WTC11 (cell line): ENCODE results near the gene NT5DC4. TPM values are rescaled to one million over a fixed set of nuclear protein-coding genes. Genes with fewer than 3 reads are reported as not detected.

Experiments used
- ATAC-seq: fragments of 200-7000 bp; cut with Tn5 transposase; 2 replicates; pipeline ENCODE4 v1.10.0; 2021; ENCODE audit warnings: mild to moderate bottlenecking, moderate library complexity
- CTCF ChIA-PET: fragments of 300-600 bp; sonication (Branson Sonifier 250); formaldehyde crosslinking; loops from one replicate; lab custom pipeline; 2021; ENCODE audit warnings: antibody characterized with exemption; lab: Charles Lee
- POLR2A ChIA-PET: fragments of 350-600 bp; sonication (Branson Sonifier 250); formaldehyde crosslinking; loops from one replicate; lab custom pipeline; 2021; ENCODE audit warnings: antibody characterized with exemption; lab: Charles Lee
- DNase-seq: peaks from one replicate; pipeline ENCODE4 v3.0.0; 2021; ENCODE audit warnings: low spot score
- H3K27ac Mint-ChIP-seq: 2 replicates; pipeline ENCODE4 v1.8.0; 2021; ENCODE audit warnings: mixed read lengths
- H3K27me3 Mint-ChIP-seq: 2 replicates; pipeline ENCODE4 v1.8.0; 2021; ENCODE audit warnings: low read depth, mild to moderate bottlenecking, moderate library complexity, mixed read lengths
- H3K36me3 Mint-ChIP-seq: 2 replicates; pipeline ENCODE4 v1.8.0; 2021; ENCODE audit warnings: mixed read lengths
- H3K4me1 Mint-ChIP-seq: 2 replicates; pipeline ENCODE4 v1.8.0; 2022; ENCODE audit warnings: mixed read lengths
- H3K4me3 Mint-ChIP-seq: 2 replicates; pipeline ENCODE4 v1.8.0; 2021; ENCODE audit warnings: mild to moderate bottlenecking, moderate library complexity, mixed read lengths
- H3K9me3 Mint-ChIP-seq: 2 replicates; pipeline ENCODE4 v1.8.0; 2021; ENCODE audit warnings: mixed read lengths
- CREM ChIP-seq: sonication (generic); formaldehyde crosslinking; IDR thresholded peaks from 2 replicates; pipeline ENCODE4 v1.8.1; 2022; ENCODE audit warnings: mild to moderate bottlenecking, missing genetic modification reagents, moderate library complexity
- GABPB1 ChIP-seq: sonication (generic); formaldehyde crosslinking; IDR thresholded peaks from 2 replicates; pipeline ENCODE4 v1.8.1; 2023; ENCODE audit warnings: mild to moderate bottlenecking, missing genetic modification reagents
- GRHL2 ChIP-seq: fragments of 250-450 bp; sonication (Bioruptor Pico); IDR thresholded peaks from 2 replicates; pipeline ENCODE4 v1.8.0; 2022; ENCODE audit warnings: mild to moderate bottlenecking, moderate library complexity; ENCODE audit not compliant: insufficient replicate concordance, severe bottlenecking
- IRF1 ChIP-seq: sonication (generic); formaldehyde crosslinking; IDR thresholded peaks from 2 replicates; pipeline ENCODE4 v1.8.0; 2023; ENCODE audit warnings: missing genetic modification reagents
- IRF2 ChIP-seq: sonication (generic); formaldehyde crosslinking; IDR thresholded peaks from 2 replicates; pipeline ENCODE4 v1.8.0; 2022; ENCODE audit warnings: low read depth, missing genetic modification reagents, borderline replicate concordance
- KAT7 ChIP-seq: sonication (generic); formaldehyde crosslinking; IDR thresholded peaks from 2 replicates; pipeline ENCODE4 v1.8.1; 2023; ENCODE audit warnings: missing genetic modification reagents, mild to moderate bottlenecking, borderline replicate concordance
- MAX ChIP-seq: sonication (generic); formaldehyde crosslinking; IDR thresholded peaks from 2 replicates; pipeline ENCODE4 v1.8.0; 2022; ENCODE audit warnings: mild to moderate bottlenecking, missing genetic modification reagents
- MXD4 ChIP-seq: fragments of 250-450 bp; sonication (Bioruptor Pico); IDR thresholded peaks from 2 replicates; pipeline ENCODE4 v1.8.0; 2021; ENCODE audit warnings: mild to moderate bottlenecking, moderate library complexity, borderline replicate concordance
- MYBL2 ChIP-seq: sonication (generic); formaldehyde crosslinking; IDR thresholded peaks from 2 replicates; pipeline ENCODE4 v1.8.1; 2023; ENCODE audit warnings: mild to moderate bottlenecking, moderate library complexity, missing genetic modification reagents
- OVOL2 ChIP-seq: fragments of 250-450 bp; sonication (Bioruptor Pico); IDR thresholded peaks from 2 replicates; pipeline ENCODE4 v1.9.0; 2021; ENCODE audit warnings: mild to moderate bottlenecking, borderline replicate concordance
- SMAD3 ChIP-seq: sonication (generic); formaldehyde crosslinking; IDR thresholded peaks from 2 replicates; pipeline ENCODE4 v1.8.0; 2022; ENCODE audit warnings: missing genetic modification reagents, mild to moderate bottlenecking, borderline replicate concordance
- SOX15 ChIP-seq: fragments of 250-450 bp; sonication (Bioruptor Pico); IDR thresholded peaks from 2 replicates; pipeline ENCODE4 v1.9.0; 2021; ENCODE audit warnings: mild to moderate bottlenecking
- TEAD1 ChIP-seq: sonication (generic); formaldehyde crosslinking; IDR thresholded peaks from 2 replicates; pipeline ENCODE4 v1.8.0; 2022; ENCODE audit warnings: mild to moderate bottlenecking, missing genetic modification reagents
- TEAD4 ChIP-seq: sonication (generic); formaldehyde crosslinking; IDR thresholded peaks from 2 replicates; pipeline ENCODE4 v1.8.0; 2022; ENCODE audit warnings: mild to moderate bottlenecking, missing genetic modification reagents
- ZBTB21 ChIP-seq: sonication (generic); formaldehyde crosslinking; IDR thresholded peaks from 2 replicates; pipeline ENCODE4 v1.8.1; 2023; ENCODE audit warnings: mild to moderate bottlenecking, missing genetic modification reagents, borderline replicate concordance
- ZBTB43 ChIP-seq: sonication (generic); formaldehyde crosslinking; IDR thresholded peaks from 2 replicates; pipeline ENCODE4 v1.8.1; 2023; ENCODE audit warnings: mild to moderate bottlenecking, missing genetic modification reagents
- ZNF263 ChIP-seq: sonication (generic); formaldehyde crosslinking; IDR thresholded peaks from 2 replicates; pipeline ENCODE4 v1.8.1; 2022; ENCODE audit warnings: low read depth, mild to moderate bottlenecking, moderate library complexity, missing genetic modification reagents
- ZNF317 ChIP-seq: sonication (generic); formaldehyde crosslinking; IDR thresholded peaks from 2 replicates; pipeline ENCODE4 v1.8.1; 2023; ENCODE audit warnings: low read depth, mild to moderate bottlenecking, moderate library complexity, missing genetic modification reagents, borderline replicate concordance
- total RNA-seq: library from RNA; stranded (reverse); gene quantifications from 3 replicates; pipeline ENCODE4 v1.2.3, GENCODE V29; 2021
- TF ChIP-seq, protein P1 (sequence below): sonication (generic); formaldehyde crosslinking; IDR thresholded peaks from 2 replicates; pipeline ENCODE4 v1.8.1; 2022; ENCODE audit warnings: low read depth, mild to moderate bottlenecking, moderate library complexity, missing genetic modification reagents, borderline replicate concordance
- TF ChIP-seq, protein P2 (sequence below): fragments of 250-450 bp; sonication (Bioruptor Pico); IDR thresholded peaks from 2 replicates; pipeline ENCODE4 v1.9.0; 2021; ENCODE audit warnings: mild to moderate bottlenecking

NT5DC4 gene
- total RNA-seq, 1 experiment from 2014 or later = not detected

- ATAC-seq = no peak
- POLR2A ChIA-PET = no interaction called here
- no peak for TF ChIP-seq ZBTB21 (CRISPR knock-in tag)
- TF ChIP-seq MYBL2 (CRISPR knock-in tag) = no peak
- TF ChIP-seq SOX15 (CRISPR knock-in tag) = no peak
- no peak for TF ChIP-seq KAT7
- TF ChIP-seq MAX (CRISPR knock-in tag) = no peak
- TF ChIP-seq, protein P1, sequence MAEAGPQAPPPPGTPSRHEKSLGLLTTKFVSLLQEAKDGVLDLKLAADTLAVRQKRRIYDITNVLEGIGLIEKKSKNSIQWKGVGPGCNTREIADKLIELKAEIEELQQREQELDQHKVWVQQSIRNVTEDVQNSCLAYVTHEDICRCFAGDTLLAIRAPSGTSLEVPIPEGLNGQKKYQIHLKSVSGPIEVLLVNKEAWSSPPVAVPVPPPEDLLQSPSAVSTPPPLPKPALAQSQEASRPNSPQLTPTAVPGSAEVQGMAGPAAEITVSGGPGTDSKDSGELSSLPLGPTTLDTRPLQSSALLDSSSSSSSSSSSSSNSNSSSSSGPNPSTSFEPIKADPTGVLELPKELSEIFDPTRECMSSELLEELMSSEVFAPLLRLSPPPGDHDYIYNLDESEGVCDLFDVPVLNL (CRISPR knock-in tag) = no peak
- TF ChIP-seq, all 79 proteins: peak for 0
- no peak overlapping the region for H3K4me3 Mint-ChIP-seq
- H3K36me3 Mint-ChIP-seq = no peaks in the 10 kb centered on the region
- no peaks in the 10 kb centered on the region for H3K9me3 Mint-ChIP-seq
- DNase-seq = no peak
- no peak overlapping the region for H3K27ac Mint-ChIP-seq
- H3K4me1 Mint-ChIP-seq = peaks cover 7% of the 10 kb centered on the region
- no peaks in the 10 kb centered on the region for H3K27me3 Mint-ChIP-seq
- CTCF ChIA-PET = no interaction called here
Measured at GRCh38 chr2:112694182-112694581, 26.6 kb upstream of the NT5DC4 start.

- TF ChIP-seq GRHL2 (CRISPR knock-in tag) (no peak), MXD4 (no peak), OVOL2 (CRISPR knock-in tag) (no peak), CREM (no peak), ZNF263 (CRISPR knock-in tag) (no peak), ZBTB43 (CRISPR knock-in tag) (no peak), ZBTB21 (CRISPR knock-in tag) (no peak), TEAD4 (CRISPR knock-in tag) (no peak), IRF1 (CRISPR knock-in tag) (no peak), TEAD1 (CRISPR knock-in tag) (no peak), IRF2 (CRISPR knock-in tag) (no peak), ZNF317 (CRISPR knock-in tag) (no peak), GABPB1 (CRISPR knock-in tag) (no peak), SMAD3 (CRISPR knock-in tag) (no peak)
- TF ChIP-seq, protein P2, sequence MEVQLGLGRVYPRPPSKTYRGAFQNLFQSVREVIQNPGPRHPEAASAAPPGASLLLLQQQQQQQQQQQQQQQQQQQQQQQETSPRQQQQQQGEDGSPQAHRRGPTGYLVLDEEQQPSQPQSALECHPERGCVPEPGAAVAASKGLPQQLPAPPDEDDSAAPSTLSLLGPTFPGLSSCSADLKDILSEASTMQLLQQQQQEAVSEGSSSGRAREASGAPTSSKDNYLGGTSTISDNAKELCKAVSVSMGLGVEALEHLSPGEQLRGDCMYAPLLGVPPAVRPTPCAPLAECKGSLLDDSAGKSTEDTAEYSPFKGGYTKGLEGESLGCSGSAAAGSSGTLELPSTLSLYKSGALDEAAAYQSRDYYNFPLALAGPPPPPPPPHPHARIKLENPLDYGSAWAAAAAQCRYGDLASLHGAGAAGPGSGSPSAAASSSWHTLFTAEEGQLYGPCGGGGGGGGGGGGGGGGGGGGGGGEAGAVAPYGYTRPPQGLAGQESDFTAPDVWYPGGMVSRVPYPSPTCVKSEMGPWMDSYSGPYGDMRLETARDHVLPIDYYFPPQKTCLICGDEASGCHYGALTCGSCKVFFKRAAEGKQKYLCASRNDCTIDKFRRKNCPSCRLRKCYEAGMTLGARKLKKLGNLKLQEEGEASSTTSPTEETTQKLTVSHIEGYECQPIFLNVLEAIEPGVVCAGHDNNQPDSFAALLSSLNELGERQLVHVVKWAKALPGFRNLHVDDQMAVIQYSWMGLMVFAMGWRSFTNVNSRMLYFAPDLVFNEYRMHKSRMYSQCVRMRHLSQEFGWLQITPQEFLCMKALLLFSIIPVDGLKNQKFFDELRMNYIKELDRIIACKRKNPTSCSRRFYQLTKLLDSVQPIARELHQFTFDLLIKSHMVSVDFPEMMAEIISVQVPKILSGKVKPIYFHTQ = no peak
- TF ChIP-seq, all 79 proteins: peak for 0
- Mint-ChIP-seq H3K36me3 (no peaks in the 10 kb centered on the region), H3K4me1 (no peaks in the 10 kb centered on the region), H3K9me3 (no peaks in the 10 kb centered on the region), H3K27ac (no peak overlapping the region), H3K4me3 (no peak overlapping the region), H3K27me3 (peaks cover 6% of the 10 kb centered on the region; the same call in 1 of the 2 replicates)
- CTCF ChIA-PET = interaction anchor here (0.6 to 1.5 kb wide), 3 partner anchors 54 to 266 kb away, joined by 3 to 4 read pairs (median 3); partner anchors contain the start of genes RGPD8 and SLC20A1
- POLR2A ChIA-PET = no interaction called here
- no peak for ATAC-seq
- no peak for DNase-seq
Measured at GRCh38 chr2:112698834-112699515, 21.8 kb upstream of the NT5DC4 start.
